Prostate gland (tissue), 2 donors: ENCODE data around the gene PTPRK.

Source experiments
- POLR2A ChIP-seq: fragments of 450-650 bp; IDR thresholded peaks from one replicate; pipeline ENCODE4 v1.6.1; 2016; ENCODE audit warnings: antibody characterized with exemption, mild to moderate bottlenecking
- POLR2AphosphoS5 ChIP-seq: sonication (generic); formaldehyde crosslinking; IDR thresholded peaks from one replicate; pipeline ENCODE4 v1.6.1; 2017; ENCODE audit warnings: antibody characterized with exemption
- TF ChIP-seq, protein P1 (sequence below), 4 experiments: fragments of 200-600 bp in 2 of 4; fragments of 450-650 bp in 2 of 4; sonication (generic) in 2 of 4; IDR thresholded peaks; 1 replicate in 3 of 4; 2 replicates in 1 of 4; pipeline ENCODE4 v1.5.1; 2016 to 2019; ENCODE audit warnings: antibody characterized with exemption in 4 of 4, mild to moderate bottlenecking in 2 of 4, moderate library complexity in 2 of 4

DNA sequence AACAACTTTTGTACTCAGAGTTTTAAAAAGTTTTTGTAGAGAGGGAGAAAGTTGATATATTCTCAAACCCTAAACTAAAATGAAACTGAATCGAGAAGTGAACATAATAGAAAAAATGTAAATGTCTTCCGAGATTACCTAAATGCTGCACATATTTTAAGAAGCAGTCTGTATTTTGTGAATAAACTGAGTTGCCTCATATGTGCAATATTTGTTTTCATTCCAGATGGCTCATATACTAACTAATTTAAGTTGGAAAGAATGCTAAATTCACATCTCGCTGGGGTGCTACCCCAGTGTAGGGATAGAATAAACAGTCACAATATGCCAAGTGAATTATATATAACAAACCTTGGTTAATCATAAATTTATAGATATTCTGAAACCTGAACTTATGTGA, 333.7 kb downstream of the PTPRK start:
- TF ChIP-seq, protein P1, sequence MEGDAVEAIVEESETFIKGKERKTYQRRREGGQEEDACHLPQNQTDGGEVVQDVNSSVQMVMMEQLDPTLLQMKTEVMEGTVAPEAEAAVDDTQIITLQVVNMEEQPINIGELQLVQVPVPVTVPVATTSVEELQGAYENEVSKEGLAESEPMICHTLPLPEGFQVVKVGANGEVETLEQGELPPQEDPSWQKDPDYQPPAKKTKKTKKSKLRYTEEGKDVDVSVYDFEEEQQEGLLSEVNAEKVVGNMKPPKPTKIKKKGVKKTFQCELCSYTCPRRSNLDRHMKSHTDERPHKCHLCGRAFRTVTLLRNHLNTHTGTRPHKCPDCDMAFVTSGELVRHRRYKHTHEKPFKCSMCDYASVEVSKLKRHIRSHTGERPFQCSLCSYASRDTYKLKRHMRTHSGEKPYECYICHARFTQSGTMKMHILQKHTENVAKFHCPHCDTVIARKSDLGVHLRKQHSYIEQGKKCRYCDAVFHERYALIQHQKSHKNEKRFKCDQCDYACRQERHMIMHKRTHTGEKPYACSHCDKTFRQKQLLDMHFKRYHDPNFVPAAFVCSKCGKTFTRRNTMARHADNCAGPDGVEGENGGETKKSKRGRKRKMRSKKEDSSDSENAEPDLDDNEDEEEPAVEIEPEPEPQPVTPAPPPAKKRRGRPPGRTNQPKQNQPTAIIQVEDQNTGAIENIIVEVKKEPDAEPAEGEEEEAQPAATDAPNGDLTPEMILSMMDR (IDR thresholded peaks at IDR 0.05): no peak
- TF ChIP-seq POLR2AphosphoS5 (no peak), POLR2A (no peak)
